OCI-LY3 (cell line): Measurements from ENCODE around the gene HEMK1.

Experiments used
- EZH2phosphoT487 ChIP-seq: fragments of 200-600 bp; shearing (Covaris generic); IDR thresholded peaks from 2 replicates; pipeline ENCODE4 v1.6.1; 2018; ENCODE audit warnings: antibody characterized with exemption, mixed run types, low read depth
- TF ChIP-seq, protein P1 (sequence below): fragments of 200-600, 300-600 bp; sonication (generic); IDR thresholded peaks from 2 replicates; pipeline ENCODE4 v1.5.1; 2014; ENCODE audit warnings: antibody characterized with exemption, low read length, low read depth

DNA sequence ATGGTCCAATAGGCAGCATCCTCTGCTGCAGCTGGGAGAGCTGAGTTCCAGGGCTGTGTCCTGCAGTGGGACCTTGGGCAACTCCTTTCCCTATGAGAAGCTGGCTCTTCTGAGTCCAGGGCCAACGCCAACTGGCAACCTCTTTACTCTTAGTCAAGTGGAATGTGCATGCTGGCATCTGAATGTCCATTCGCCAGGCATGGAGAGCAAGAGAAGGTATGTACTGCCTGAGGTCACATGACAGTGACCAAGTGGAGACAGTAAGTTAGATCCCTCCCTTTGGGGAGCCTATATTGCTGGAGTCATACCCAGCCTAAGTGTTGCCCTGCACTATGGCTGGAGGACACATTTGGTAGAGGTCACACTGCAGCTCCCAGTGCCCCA lies 12.1 kb downstream of the HEMK1 start:
- TF ChIP-seq EZH2phosphoT487 = no peak
- TF ChIP-seq, protein P1, sequence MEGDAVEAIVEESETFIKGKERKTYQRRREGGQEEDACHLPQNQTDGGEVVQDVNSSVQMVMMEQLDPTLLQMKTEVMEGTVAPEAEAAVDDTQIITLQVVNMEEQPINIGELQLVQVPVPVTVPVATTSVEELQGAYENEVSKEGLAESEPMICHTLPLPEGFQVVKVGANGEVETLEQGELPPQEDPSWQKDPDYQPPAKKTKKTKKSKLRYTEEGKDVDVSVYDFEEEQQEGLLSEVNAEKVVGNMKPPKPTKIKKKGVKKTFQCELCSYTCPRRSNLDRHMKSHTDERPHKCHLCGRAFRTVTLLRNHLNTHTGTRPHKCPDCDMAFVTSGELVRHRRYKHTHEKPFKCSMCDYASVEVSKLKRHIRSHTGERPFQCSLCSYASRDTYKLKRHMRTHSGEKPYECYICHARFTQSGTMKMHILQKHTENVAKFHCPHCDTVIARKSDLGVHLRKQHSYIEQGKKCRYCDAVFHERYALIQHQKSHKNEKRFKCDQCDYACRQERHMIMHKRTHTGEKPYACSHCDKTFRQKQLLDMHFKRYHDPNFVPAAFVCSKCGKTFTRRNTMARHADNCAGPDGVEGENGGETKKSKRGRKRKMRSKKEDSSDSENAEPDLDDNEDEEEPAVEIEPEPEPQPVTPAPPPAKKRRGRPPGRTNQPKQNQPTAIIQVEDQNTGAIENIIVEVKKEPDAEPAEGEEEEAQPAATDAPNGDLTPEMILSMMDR = no peak
